Activated T-helper 2 cell treated with anti-CD3 and anti-CD28 coated beads, Interferon-gamma antibody, Interleukin-2, Interleukin-4, amounts not matched to agents 10 μg/mL and 5 μg/mL and 100 μg/mL, durations not matched to agents 14 hours and 24 hours and 36 hours (primary cell): ENCODE measurements around the gene ACSL1. TPM values are rescaled to one million over a fixed set of nuclear protein-coding genes. Genes with fewer than 3 reads are reported as not detected.
A peak's percentile ranks its signal among the peaks of the same experiment; 100 is the strongest.

Source experiments
- DNase-seq: peaks from one replicate; pipeline ENCODE4 v3.0.0; 2021; ENCODE audit warnings: low spot score
- H3K27ac Mint-ChIP-seq: one replicate; pipeline ENCODE4 v1.8.0; 2021; ENCODE audit warnings: mixed read lengths
- H3K27me3 Mint-ChIP-seq: one replicate; pipeline ENCODE4 v1.8.0; 2021; ENCODE audit warnings: low read depth, mixed read lengths
- H3K36me3 Mint-ChIP-seq: one replicate; pipeline ENCODE4 v1.8.0; 2021; ENCODE audit warnings: low read depth, mixed read lengths
- H3K4me1 Mint-ChIP-seq: one replicate; pipeline ENCODE4 v1.8.0; 2021; ENCODE audit warnings: low read depth, mixed read lengths
- H3K4me3 Mint-ChIP-seq: one replicate; pipeline ENCODE4 v1.8.0; 2021; ENCODE audit warnings: low read depth, mild to moderate bottlenecking, moderate library complexity, mixed read lengths
- H3K9me3 Mint-ChIP-seq: one replicate; pipeline ENCODE4 v1.8.0; 2021; ENCODE audit warnings: mixed read lengths
- intact Hi-C: fragments of 100-400 bp; cut with micrococcal nuclease; formaldehyde crosslinking; loops from one replicate; pipeline ENCODE4 v1.15.1; 2023
- total RNA-seq: library from RNA; stranded (reverse); gene quantifications from 2 replicates; pipeline ENCODE4 v1.2.3, GENCODE V29; 2022

Gene ACSL1
- total RNA-seq, 1 donor from 2014 or later: 42.7 TPM

DNA sequence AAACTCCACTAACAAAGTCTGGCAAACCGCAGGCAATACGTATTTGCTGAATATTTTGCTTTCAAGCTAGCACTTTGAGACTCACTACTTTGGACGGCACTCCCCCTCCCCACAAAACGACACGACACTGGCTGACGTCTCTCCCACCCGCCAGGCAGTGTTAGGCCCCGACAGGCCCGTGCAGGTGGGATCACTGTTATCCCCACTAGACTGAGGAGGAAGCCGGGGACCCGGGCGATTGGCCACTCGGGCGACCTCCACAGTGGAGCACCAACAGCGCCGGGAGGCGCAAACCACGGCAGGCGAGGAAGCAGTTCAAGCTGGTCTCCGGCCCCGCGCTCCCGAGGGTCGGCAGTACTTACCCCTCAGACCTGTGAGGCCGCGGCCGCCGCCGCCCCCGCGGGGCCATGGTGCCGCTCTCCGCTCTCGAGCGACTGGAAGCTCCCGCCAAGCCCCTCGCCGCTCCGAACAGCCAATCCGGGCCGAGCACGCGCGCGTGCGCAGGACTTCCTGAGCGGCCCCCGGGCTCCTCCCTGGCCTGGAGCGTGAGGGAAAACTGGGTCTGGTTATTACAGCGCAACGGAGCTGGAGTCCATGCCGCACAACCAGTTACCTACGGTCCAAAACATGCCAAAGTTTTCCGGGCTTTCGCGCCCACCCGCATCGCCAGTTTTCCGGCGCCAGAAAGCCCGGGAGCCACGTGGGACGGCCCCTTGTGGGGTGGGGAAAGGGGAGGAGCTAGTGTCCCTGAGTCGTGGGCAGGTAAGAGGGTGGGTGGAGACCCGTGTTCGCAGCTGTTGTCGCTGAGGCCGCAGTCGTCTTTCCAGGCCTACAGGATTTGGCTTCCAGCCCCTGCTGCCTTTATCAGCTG, 91.9 kb downstream of the ACSL1 start, which contains the start of gene CENPU:
Gene CENPU, minus strand, starts transcription at position 443 of the 871 bp plus-strand sequence. Its CDS starts 34 bp downstream, at position 409.
- Mint-ChIP-seq H3K27me3 (no peaks in the 10 kb centered on the region), H3K4me1 (peaks cover 37% of the 10 kb centered on the region), H3K9me3 (no peaks in the 10 kb centered on the region), H3K36me3 (peaks cover 33% of the 10 kb centered on the region), H3K27ac (peak within 1 kb of the TSS; percentile 87), H3K4me3 (peak within 1 kb of the TSS; percentile 93)
- peak; percentile 96 for DNase-seq
- intact Hi-C loops: loop anchor here (1.0 to 5.0 kb wide), 7 partner anchors 85 to 1227 kb away; partner anchors contain the start of genes CASP3, ING2, IRF2 and PRIMPOL

DNA sequence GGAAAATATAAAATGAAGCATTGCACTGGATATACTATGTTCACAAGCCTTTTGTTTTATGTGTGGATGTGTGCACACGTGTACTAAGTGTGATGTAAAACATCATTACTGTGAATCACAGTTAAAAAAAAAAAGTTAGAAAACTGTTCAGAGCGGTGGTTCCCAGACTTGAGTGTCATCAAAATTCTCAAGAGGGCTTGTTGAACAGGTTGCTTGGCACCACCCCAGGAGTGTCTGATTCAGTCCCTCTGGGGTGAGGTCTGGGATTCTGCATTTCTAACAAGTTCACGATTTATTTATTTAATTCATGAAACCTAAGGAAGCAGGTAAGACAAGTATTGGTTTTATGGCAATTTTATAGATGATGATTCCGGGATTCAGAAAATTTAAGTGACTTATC, 93.6 kb downstream of the ACSL1 start:
- DNase-seq: no peak
- H3K36me3 Mint-ChIP-seq: peaks cover 49% of the 10 kb centered on the region
- H3K9me3 Mint-ChIP-seq: no peaks in the 10 kb centered on the region
- peak overlapping the region; percentile 82 for H3K27ac Mint-ChIP-seq
- intact Hi-C loops: loop anchor here (2.0 to 5.0 kb wide), 3 partner anchors 310 to 1225 kb away; partner anchors contain the start of gene ING2
- no peaks in the 10 kb centered on the region for H3K27me3 Mint-ChIP-seq
- peaks cover 45% of the 10 kb centered on the region for H3K4me1 Mint-ChIP-seq
- H3K4me3 Mint-ChIP-seq: peak overlapping the region; percentile 93

DNA sequence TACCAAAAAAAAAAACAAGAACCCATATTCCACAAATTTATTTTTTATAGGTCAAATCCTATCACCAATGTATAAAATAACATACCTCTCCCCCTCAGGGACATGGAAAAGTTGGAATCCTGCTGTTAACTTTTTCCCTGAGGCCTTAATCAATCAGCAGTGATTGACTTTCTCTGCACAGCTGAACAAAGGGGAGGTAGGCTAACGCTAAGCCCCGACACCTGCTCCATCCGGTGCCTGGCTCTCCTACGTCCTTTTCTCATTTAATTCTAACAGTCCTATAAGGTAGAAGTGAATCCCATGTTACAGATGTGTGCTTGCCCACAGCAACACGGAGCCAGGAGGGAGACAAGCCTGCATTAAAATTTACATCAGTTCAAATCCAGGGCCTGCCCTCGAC, 94.7 kb downstream of the ACSL1 start:
- H3K27ac Mint-ChIP-seq: no peak overlapping the region
- H3K4me1 Mint-ChIP-seq: peaks cover 50% of the 10 kb centered on the region
- no peaks in the 10 kb centered on the region for H3K9me3 Mint-ChIP-seq
- peaks cover 58% of the 10 kb centered on the region for H3K36me3 Mint-ChIP-seq
- peak overlapping the region; percentile 15 for H3K4me3 Mint-ChIP-seq
- no peak for DNase-seq
- no peaks in the 10 kb centered on the region for H3K27me3 Mint-ChIP-seq
- intact Hi-C loops: loop anchor here (5.0 kb wide), 2 partner anchors 309 to 1224 kb away; partner anchors contain the start of gene ING2

DNA sequence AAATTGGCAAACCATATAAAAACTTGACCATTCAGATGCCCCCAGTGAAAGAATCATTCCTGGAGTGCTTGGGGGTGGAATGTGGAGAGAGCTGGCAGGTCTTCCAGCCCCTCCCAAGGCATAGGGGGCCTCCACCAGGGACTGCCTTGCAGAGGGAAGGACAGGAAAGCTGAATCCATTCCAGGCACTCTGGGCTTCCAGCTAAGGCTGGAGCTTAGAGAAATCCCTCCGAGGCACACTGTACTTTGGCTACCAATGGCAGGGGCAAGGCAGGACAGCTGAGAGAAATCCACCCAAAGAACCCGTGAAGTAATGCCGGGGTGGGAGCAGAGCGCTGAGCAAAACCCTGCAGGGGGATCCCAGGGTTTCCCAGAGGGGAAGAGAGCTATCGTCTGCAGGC, 95.8 kb downstream of the ACSL1 start:
- Mint-ChIP-seq H3K4me3 (no peak overlapping the region), H3K9me3 (no peaks in the 10 kb centered on the region), H3K4me1 (peaks cover 54% of the 10 kb centered on the region), H3K36me3 (peaks cover 68% of the 10 kb centered on the region), H3K27ac (no peak overlapping the region), H3K27me3 (no peaks in the 10 kb centered on the region)
- DNase-seq: no peak
- intact Hi-C loops: loop anchor here (5.0 kb wide), 2 partner anchors 308 to 1223 kb away; partner anchors contain the start of gene ING2

DNA sequence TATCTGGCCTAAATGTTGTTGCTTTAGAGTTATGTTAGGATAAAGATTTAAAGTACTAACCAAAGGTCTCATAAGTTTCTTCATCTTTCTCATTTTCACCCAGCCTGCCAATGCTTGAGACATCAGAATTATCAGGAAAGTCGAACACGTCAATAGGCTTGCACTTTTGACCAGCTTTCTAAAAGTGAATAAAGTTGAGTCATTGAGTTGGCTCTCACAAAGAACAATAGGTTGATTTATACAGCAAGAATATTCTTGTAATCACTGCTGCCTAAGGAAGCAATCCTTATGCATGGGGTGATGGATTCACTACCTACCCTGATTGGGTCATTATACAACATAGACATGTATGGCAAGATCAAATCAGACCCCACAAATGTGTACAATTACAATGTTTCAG, 96.9 kb downstream of the ACSL1 start:
- Mint-ChIP-seq H3K9me3 (no peaks in the 10 kb centered on the region), H3K27me3 (no peaks in the 10 kb centered on the region), H3K27ac (no peak overlapping the region), H3K36me3 (peaks cover 79% of the 10 kb centered on the region), H3K4me1 (peaks cover 51% of the 10 kb centered on the region), H3K4me3 (no peak overlapping the region)
- intact Hi-C loops: no loop called here
- DNase-seq: no peak

DNA sequence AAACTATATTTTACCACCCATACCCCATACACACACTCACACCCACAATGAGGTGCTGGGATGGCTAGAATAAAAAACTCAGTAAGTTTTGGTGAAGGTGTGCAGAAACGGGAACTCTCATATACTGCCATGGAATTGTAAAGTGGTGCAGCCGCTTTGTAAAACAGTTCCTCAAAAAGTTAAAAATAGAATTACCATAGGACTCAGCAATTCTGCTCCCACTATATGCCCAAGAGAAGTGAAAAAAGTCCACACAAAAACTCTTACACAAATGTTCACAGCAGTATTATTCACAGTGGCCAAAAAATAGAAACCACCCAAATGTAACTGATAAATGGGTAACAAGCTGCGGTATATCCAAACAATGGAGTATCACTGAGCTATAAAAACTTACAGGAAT, 98.3 kb downstream of the ACSL1 start:
- no peak for DNase-seq
- H3K36me3 Mint-ChIP-seq: peaks cover 87% of the 10 kb centered on the region
- intact Hi-C loops: no loop called here
- no peaks in the 10 kb centered on the region for H3K9me3 Mint-ChIP-seq
- H3K4me3 Mint-ChIP-seq: no peak overlapping the region
- H3K4me1 Mint-ChIP-seq: peaks cover 55% of the 10 kb centered on the region
- no peaks in the 10 kb centered on the region for H3K27me3 Mint-ChIP-seq
- H3K27ac Mint-ChIP-seq: peak overlapping the region; percentile 9

DNA sequence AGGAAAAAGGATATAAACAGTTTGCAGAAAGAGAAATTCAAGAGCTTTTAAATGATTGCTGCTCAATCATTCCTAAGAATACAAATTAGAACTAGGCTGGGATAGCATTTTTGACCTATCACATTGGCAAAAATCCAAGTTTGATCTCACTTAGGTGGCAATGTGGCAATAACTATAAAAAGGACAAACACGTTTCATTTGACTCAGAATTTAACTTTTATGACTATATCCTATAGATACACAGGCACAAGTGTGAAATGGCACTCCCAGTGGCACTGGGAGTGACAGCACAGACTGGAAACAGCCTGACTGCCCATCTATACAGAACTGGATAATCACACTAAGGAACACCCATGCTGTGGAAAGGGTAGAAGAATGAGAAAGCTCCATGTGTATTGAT, 103.0 kb downstream of the ACSL1 start:
- peak overlapping the region; percentile 59 for H3K27ac Mint-ChIP-seq
- DNase-seq: no peak
- no peaks in the 10 kb centered on the region for H3K27me3 Mint-ChIP-seq
- H3K4me3 Mint-ChIP-seq: no peak overlapping the region
- intact Hi-C loops: no loop called here
- peaks cover 89% of the 10 kb centered on the region for H3K36me3 Mint-ChIP-seq
- peaks cover 48% of the 10 kb centered on the region for H3K4me1 Mint-ChIP-seq
- peaks cover 18% of the 10 kb centered on the region for H3K9me3 Mint-ChIP-seq

DNA sequence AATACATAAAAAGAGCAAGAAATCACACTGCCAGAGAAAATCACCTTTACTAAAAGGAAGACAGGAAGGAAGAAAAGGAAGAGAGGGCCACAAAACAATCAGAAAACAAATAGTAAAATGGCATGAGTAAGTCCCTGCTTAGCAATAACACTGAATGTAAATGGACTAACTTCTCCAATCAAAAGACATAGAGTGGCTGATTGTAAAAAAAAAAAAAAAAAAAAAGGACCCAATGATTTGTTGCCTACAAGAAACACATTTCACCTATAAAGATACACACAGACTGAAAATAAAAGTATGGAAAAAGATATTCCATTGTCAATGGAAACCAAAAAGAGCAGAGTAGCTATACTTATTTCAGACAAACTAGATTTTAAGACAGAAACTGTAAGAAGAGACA, 104.5 kb downstream of the ACSL1 start:
- peaks cover 43% of the 10 kb centered on the region for H3K4me1 Mint-ChIP-seq
- H3K36me3 Mint-ChIP-seq: peaks cover 87% of the 10 kb centered on the region
- no peak overlapping the region for H3K4me3 Mint-ChIP-seq
- H3K27ac Mint-ChIP-seq: no peak overlapping the region
- intact Hi-C loops: no loop called here
- no peak for DNase-seq
- H3K9me3 Mint-ChIP-seq: peaks cover 18% of the 10 kb centered on the region
- H3K27me3 Mint-ChIP-seq: no peaks in the 10 kb centered on the region

DNA sequence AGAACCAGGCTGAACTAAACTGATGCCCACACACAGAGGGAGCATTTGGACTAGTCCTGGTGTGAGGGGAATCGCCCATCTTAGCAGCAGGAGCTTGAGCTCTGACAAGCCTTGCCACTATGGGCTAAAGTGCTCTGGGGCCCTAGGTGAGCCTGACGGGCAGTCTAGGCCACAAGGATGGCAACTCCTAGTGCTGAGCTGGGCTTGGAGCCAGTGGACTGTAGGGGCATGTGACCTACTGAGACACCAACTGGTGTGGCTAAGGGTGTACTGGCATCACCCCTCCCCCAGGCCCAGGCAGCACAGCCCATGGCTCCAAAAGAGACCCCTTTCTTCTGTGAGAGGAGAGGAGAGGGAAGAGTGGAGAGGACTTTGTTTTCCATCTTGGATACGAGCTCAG, 106.4 kb downstream of the ACSL1 start:
- intact Hi-C loops: no loop called here
- H3K4me3 Mint-ChIP-seq: no peak overlapping the region
- H3K36me3 Mint-ChIP-seq: peaks cover 84% of the 10 kb centered on the region

DNA sequence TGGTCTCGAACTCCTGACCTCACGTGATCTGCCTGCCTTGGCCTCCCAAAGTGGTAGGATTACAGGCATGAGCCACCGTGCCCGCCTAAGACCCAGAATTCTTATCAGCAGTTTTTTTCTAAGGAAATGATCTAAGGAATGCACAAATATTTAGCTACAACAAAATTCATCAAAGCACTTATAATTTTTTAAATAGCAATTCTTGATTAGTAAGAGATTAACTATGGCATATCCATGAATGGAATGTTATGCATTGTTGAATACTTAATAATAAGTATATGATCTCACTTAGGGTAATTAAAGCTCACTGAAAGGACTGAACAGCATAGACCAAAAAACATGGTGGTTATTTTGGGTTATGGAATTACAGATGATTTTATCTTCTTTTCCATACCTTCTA, 110.2 kb downstream of the ACSL1 start:
- Mint-ChIP-seq H3K4me1 (peaks cover 30% of the 10 kb centered on the region), H3K27ac (no peak overlapping the region), H3K9me3 (peaks cover 5% of the 10 kb centered on the region), H3K4me3 (no peak overlapping the region), H3K27me3 (no peaks in the 10 kb centered on the region), H3K36me3 (peaks cover 79% of the 10 kb centered on the region)
- intact Hi-C loops: no loop called here
- DNase-seq: no peak

More for the DNA sequence above, 106.4 kb downstream of the ACSL1 start:
- no peaks in the 10 kb centered on the region for H3K27me3 Mint-ChIP-seq
- no peak for DNase-seq
- peaks cover 40% of the 10 kb centered on the region for H3K4me1 Mint-ChIP-seq
- no peak overlapping the region for H3K27ac Mint-ChIP-seq
- peaks cover 18% of the 10 kb centered on the region for H3K9me3 Mint-ChIP-seq

DNA sequence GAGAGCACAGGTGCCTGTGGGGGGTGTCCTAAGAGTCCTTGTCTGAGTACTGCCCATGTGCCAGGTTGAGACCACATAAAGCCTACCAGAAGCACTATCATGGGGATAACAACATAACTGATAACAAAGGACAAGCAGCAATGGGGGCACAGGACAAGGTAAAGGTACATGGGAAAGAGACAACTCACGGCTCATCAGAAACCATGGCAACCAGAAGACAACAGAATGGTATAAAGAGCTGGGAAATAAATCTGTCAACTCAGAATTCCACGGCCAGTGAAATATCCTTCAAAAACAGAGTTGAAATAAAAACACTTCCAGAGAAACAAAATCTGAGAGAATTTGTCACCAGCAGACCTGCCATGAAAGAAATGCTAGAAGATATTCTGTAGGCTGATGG, 111.9 kb downstream of the ACSL1 start:
- DNase-seq: no peak
- no peak overlapping the region for H3K4me3 Mint-ChIP-seq
- H3K27me3 Mint-ChIP-seq: no peaks in the 10 kb centered on the region
- peaks cover 23% of the 10 kb centered on the region for H3K4me1 Mint-ChIP-seq
- intact Hi-C loops: loop anchor here (5.0 kb wide), 1 partner anchor 67 kb away; the partner anchor contains the start of genes CASP3 and PRIMPOL
- H3K36me3 Mint-ChIP-seq: peaks cover 81% of the 10 kb centered on the region
- no peaks in the 10 kb centered on the region for H3K9me3 Mint-ChIP-seq
- H3K27ac Mint-ChIP-seq: no peak overlapping the region

DNA sequence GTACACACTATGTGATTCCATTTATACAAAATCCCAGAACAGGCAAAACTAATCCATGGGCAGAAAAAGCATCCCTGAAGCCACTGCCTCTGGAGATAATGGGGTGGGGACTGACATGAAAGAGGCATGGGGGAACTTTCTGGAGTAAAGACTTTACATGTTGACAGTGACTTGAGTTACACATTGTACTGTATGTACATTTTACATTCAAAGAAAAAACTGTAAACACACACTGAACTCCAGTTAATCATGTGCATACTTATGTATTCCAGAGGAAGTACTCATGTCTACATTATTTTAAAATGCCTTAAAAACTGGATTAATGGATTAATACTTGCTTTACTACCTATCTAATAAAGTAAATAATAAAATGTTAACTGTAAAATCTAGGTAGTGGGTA, 113.4 kb downstream of the ACSL1 start:
- Mint-ChIP-seq H3K27ac (peak overlapping the region; percentile 24), H3K36me3 (peaks cover 83% of the 10 kb centered on the region), H3K27me3 (no peaks in the 10 kb centered on the region), H3K4me3 (no peak overlapping the region), H3K4me1 (peaks cover 22% of the 10 kb centered on the region), H3K9me3 (no peaks in the 10 kb centered on the region)
- no peak for DNase-seq
- intact Hi-C loops: loop anchor here (5.0 kb wide), 1 partner anchor 65 kb away; the partner anchor contains the start of genes CASP3 and PRIMPOL

DNA sequence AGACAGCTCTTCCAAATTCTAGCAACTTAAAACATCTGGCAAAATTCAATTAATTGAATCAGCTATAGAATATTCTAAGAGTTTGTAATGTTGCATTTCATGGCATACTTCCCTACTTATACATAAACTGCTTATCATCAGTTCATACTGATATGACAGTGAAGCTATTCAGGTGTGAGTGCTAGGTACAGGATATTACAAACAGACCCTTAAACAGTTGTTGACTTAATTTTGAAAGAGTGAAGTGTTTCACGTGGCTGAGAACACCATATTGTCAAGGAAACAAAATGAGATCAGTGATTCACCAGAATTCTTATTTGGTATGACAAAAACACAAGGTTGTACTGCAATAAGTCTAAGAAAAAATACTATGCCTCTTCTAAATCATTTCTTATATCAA, 119.3 kb downstream of the ACSL1 start:
- Mint-ChIP-seq H3K27me3 (no peaks in the 10 kb centered on the region), H3K9me3 (no peaks in the 10 kb centered on the region), H3K4me3 (no peak overlapping the region), H3K27ac (peak overlapping the region; percentile 83), H3K36me3 (peaks cover 91% of the 10 kb centered on the region), H3K4me1 (peaks cover 27% of the 10 kb centered on the region)
- intact Hi-C loops: no loop called here
- no peak for DNase-seq
